ENCODE data around the gene SLC38A11.
"Not testable (repeated sequence)": the region's sequence is repeated elsewhere in the genome, so short reads cannot be mapped to it uniquely, and the experiment has no call there.

DNA sequence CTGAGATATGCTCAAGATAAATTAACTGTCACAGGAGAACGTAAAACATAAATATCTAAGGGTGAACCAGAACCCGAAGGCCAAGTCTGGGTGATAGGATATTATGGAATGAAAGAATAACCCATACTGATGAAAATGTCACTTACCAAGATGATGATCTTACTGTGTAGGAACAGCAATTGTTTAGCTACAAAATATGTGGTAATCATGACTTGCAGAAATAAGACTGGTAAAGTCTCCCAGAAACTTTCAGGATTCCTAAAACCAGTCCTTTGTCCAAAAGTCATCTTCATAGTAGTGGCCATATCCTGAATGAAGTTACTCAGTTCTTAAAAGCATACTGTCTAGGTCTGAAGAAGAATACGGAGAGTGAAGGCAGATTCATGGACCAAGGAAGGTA is 30.7 kb upstream of the SLC38A11 start:
- TF ChIP-seq GLIS3 (CRISPR knock-in tag; IDR thresholded peaks at IDR 0.05); PATZ1 (CRISPR knock-in tag; IDR thresholded peaks at IDR 0.05; ENCODE audit: borderline replicate concordance); ZC3H10 (CRISPR knock-in tag; IDR thresholded peaks at IDR 0.05): not testable (repeated sequence)

All from SK-N-SH treated with all-trans-retinoic acid at 6 μM for 48 hours (cell line).